ENCODE results near the gene ATP2B2. TPM values are rescaled to one million over a fixed set of nuclear protein-coding genes. Genes with fewer than 3 reads are reported as not detected.

The ATP2B2 gene
- total RNA-seq, 4 donors from 2014 or later, result 0.31 to 2.9 (median 1.8) TPM

DNA sequence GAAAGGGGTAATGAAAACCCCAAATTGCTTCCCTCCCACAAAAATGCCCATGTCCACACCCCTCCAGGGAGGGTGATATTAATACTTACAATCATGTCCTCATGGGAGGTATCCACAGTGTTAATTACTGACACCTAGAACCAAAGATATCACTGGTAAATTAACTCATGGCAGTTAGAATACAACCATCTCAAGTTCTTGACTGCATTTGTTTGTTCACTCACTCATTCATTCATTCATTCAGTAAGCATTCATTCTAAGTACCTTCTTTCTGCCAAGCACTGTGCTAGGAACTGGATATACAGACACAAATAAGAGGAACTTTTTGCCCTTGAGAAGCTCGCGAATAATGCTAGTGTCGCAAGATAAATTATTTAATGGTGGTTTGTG lies 187.4 kb downstream of the ATP2B2 start:
- H3K27ac ChIP-seq, result no peak overlapping the region
- intact Hi-C loops (cut with DNase I; ENCODE audit: low total_unique reads) (no loop called here), in situ Hi-C loops (cut with MboI; ENCODE audit: low sequenced_read_pairs in 4 of 4) (no loop called here)
- no peak for ATAC-seq
- peaks cover 0 to 54% of the 10 kb centered on the region in 2 donors for H3K36me3 ChIP-seq
- TF ChIP-seq, protein P1, sequence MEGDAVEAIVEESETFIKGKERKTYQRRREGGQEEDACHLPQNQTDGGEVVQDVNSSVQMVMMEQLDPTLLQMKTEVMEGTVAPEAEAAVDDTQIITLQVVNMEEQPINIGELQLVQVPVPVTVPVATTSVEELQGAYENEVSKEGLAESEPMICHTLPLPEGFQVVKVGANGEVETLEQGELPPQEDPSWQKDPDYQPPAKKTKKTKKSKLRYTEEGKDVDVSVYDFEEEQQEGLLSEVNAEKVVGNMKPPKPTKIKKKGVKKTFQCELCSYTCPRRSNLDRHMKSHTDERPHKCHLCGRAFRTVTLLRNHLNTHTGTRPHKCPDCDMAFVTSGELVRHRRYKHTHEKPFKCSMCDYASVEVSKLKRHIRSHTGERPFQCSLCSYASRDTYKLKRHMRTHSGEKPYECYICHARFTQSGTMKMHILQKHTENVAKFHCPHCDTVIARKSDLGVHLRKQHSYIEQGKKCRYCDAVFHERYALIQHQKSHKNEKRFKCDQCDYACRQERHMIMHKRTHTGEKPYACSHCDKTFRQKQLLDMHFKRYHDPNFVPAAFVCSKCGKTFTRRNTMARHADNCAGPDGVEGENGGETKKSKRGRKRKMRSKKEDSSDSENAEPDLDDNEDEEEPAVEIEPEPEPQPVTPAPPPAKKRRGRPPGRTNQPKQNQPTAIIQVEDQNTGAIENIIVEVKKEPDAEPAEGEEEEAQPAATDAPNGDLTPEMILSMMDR (IDR thresholded peaks at IDR 0.05 in 4 of 5, conservative IDR thresholded peaks at IDR 0.05 in 1 of 5), result no peak
- no peak for TF ChIP-seq POLR2A (IDR thresholded peaks at IDR 0.05)
- no peak overlapping the region for H3K4me3 ChIP-seq
- H3K4me1 ChIP-seq, result peaks cover 20 to 31% of the 10 kb centered on the region in 2 donors
- DNase-seq, result no peak
- H3K9me3 ChIP-seq, result no peaks in the 10 kb centered on the region
- no peaks in the 10 kb centered on the region for H3K27me3 ChIP-seq

DNA sequence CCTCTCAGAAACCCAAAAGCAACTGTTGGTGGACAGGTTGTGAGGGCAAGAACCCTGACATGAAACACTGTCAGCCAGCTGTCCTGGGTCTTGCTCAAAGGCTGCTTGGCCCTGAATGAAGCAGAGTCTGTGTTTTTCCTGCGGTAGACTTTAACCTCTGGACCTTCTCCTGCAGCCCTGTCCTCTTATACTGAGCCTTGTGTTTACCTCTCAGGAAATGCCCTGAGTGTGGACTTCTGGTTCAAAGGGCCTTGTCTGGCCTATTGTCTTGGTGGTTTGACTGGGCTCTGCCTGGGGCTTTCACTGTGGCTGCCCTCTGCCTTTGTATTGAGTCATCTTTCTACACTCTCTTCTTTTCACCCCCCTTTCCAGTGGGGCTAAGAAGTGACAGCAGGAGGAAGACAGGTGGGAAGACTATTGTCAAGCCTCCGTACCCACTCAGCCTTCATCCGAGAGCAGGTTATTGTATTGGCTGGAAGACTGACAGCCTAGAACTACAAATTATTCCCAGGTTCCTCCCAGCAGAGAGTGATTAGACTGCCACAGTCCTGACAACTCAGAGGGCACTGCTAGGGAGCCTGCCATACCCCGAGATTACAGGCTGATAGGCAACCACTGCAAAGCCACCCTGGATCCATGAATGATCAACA lies 187.9 kb downstream of the ATP2B2 start:
- ATAC-seq, result no peak
- Histone ChIP-seq H3K27me3 (no peaks in the 10 kb centered on the region), H3K4me1 (peaks cover 20 to 31% of the 10 kb centered on the region in 2 donors), H3K36me3 (peaks cover 0 to 59% of the 10 kb centered on the region in 2 donors), H3K4me3 (no peak overlapping the region), H3K27ac (no peak overlapping the region), H3K9me3 (no peaks in the 10 kb centered on the region)
- no peak for TF ChIP-seq POLR2A (IDR thresholded peaks at IDR 0.05)
- TF ChIP-seq, protein P1 (IDR thresholded peaks at IDR 0.05 in 4 of 5, conservative IDR thresholded peaks at IDR 0.05 in 1 of 5), result no peak
- intact Hi-C loops (cut with DNase I; ENCODE audit: low total_unique reads), result no loop called here
- no peak for DNase-seq
- in situ Hi-C loops (cut with MboI; ENCODE audit: low sequenced_read_pairs in 4 of 4), result no loop called here

DNA sequence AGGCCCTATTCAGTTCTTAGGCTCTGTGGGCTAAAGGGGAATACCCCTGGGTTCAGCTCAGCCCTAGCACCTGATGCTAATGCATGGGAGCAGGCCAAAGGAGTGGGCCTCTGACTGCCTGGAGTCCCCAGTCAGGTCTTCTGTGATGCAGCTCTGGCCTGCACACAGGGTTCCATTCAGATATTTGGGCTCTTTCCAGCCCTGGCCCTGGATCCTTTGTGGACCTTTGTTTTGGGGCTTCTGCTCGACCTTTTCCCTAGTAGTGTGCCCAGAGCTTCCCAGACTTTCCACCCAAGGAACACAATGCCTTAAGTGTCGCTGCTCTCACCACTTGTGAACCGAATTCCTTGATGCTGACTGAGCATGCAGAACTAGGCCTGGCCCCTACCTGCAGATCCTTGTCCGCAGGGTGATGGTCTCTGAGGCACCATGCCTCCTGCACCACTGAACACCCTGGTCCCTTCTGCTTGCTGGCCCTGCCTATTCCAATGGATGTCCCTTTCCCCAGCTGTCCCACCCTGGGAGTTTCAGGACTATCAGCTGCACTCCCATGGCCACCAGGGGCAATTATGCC lies 189.5 kb downstream of the ATP2B2 start:
- TF ChIP-seq POLR2A (IDR thresholded peaks at IDR 0.05), result no peak
- TF ChIP-seq, protein P1 (IDR thresholded peaks at IDR 0.05 in 4 of 5, conservative IDR thresholded peaks at IDR 0.05 in 1 of 5), result no peak
- Histone ChIP-seq H3K27me3 (no peaks in the 10 kb centered on the region), H3K9me3 (no peaks in the 10 kb centered on the region), H3K4me3 (no peak overlapping the region), H3K36me3 (peaks cover 0 to 75% of the 10 kb centered on the region in 2 donors), H3K4me1 (peaks cover 20 to 23% of the 10 kb centered on the region in 2 donors), H3K27ac (no peak overlapping the region)
- intact Hi-C loops (cut with DNase I; ENCODE audit: low total_unique reads) (no loop called here), in situ Hi-C loops (cut with MboI; ENCODE audit: low sequenced_read_pairs in 4 of 4) (no loop called here)
- DNase-seq (no peak), ATAC-seq (no peak)

DNA sequence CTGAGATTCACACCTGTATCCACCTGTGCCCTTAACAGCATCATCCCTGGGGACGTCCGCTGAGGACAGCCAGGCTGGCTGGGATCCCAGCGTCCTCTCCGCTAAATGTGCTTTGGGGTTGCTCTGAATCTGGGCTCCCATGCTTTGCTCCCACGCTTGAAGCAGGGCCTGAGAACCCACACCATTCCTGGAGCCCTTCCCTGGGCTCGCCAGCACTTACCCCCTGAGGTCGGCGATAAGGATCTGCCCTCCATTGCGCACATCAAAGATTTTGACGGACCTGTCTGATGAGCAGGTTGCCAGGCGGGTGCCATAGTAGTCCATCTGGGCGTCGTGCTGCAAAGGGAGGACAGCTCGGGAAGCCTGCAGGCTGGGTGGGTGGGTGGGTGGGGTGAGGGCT lies 190.3 kb downstream of the ATP2B2 start:
- ATAC-seq, result no peak
- Histone ChIP-seq H3K27ac (no peak overlapping the region), H3K36me3 (peaks cover 0 to 82% of the 10 kb centered on the region in 2 donors), H3K9me3 (no peaks in the 10 kb centered on the region), H3K4me1 (peaks cover 19 to 20% of the 10 kb centered on the region in 2 donors), H3K27me3 (no peaks in the 10 kb centered on the region), H3K4me3 (no peak overlapping the region)
- TF ChIP-seq, protein P1 (IDR thresholded peaks at IDR 0.05 in 4 of 5, conservative IDR thresholded peaks at IDR 0.05 in 1 of 5), result no peak
- no peak for TF ChIP-seq POLR2A (IDR thresholded peaks at IDR 0.05)
- in situ Hi-C loops (cut with MboI; ENCODE audit: low sequenced_read_pairs in 4 of 4), result no loop called here
- DNase-seq, result no peak
- intact Hi-C loops (cut with DNase I; ENCODE audit: low total_unique reads), result no loop called here
